LNCAP (cell line): ENCODE measurements around the gene TUBE1.
A peak's percentile ranks its signal among the peaks of the same experiment; 100 is the strongest.

Experiments
- TF ChIP-seq, protein P1 (sequence below): fragments of 450-650 bp; IDR thresholded peaks from 2 replicates; pipeline ENCODE4 v1.5.1; 2017; ENCODE audit warnings: mild to moderate bottlenecking

The TUBE1 gene

DNA sequence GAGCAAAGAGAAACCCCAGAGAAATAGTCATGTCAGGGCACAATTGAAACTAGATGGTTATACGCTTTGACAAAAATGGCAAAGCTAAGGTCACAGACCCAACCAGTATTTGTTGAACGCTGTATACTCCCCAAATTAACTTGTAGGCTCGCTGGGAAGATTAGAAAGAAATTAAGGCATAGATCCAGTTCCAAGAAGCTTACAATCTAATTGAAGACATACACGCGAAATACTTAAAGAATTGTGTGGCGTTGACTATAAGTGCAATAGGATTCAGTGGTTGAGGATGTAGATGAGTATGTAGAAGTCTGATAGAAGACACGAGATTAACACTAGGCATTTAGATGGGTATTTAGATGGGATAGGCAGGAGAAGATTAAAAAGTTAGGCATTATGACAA lies 634 bp upstream of the TUBE1 start:
- TF ChIP-seq, protein P1, sequence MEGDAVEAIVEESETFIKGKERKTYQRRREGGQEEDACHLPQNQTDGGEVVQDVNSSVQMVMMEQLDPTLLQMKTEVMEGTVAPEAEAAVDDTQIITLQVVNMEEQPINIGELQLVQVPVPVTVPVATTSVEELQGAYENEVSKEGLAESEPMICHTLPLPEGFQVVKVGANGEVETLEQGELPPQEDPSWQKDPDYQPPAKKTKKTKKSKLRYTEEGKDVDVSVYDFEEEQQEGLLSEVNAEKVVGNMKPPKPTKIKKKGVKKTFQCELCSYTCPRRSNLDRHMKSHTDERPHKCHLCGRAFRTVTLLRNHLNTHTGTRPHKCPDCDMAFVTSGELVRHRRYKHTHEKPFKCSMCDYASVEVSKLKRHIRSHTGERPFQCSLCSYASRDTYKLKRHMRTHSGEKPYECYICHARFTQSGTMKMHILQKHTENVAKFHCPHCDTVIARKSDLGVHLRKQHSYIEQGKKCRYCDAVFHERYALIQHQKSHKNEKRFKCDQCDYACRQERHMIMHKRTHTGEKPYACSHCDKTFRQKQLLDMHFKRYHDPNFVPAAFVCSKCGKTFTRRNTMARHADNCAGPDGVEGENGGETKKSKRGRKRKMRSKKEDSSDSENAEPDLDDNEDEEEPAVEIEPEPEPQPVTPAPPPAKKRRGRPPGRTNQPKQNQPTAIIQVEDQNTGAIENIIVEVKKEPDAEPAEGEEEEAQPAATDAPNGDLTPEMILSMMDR, result no peak

DNA sequence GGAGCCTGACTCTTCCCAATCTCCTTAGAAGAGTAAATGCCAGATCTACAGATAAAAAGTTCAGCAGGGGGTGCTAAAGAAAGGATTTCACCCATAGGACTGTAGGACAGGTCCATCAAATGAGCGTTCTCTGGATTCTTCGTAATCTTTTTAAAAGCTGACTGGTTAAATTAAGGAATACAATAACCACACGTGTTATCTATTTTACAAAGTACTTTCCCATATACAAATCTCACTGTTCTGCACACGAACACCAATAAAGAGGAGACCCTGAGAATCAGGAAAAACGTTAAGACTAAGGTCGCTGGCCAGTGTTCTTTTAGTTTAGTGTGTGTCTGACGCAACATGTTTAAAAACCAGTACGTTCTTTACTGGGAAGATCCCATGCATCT lies 542 bp downstream of the TUBE1 start:
- TF ChIP-seq, protein P1, result peak; percentile 21; the same call in 1 of the 2 replicates

DNA sequence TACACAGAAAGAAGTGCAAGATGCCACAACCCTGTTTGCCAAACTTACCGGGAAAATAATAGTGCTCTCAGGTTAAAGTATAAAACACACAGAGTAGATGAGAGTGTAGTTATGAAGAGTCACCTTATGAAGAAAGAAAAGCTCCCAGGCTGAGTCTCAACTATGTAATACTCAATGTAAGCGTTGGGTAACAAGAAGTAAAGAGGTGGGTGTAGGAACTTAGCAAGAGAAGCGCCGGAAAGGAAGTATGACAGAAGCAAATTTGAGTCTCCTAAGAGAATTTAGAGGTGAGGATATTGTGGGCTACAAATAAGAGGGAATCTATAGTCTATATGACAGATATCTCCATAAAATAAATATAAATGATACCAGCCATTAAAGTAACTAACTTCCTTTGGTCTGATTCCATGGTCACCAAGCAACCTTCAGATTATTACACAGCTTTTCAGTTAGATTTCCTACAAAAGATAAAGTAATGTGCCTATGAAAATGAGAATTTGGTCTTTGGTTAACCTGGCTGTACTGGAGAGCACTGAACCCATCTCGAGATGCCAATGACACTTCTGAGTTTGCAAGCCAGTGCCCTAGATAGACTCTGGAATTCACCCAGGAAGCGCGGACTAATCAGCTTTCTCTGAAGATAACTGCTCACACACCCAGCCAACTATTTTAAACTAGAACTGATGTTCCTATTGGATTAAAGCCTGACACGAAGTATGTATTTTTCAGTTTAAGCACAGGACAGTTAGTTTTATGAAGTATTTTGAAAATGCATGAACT lies 1.8 kb downstream of the TUBE1 start:
- TF ChIP-seq, protein P1, result no peak

DNA sequence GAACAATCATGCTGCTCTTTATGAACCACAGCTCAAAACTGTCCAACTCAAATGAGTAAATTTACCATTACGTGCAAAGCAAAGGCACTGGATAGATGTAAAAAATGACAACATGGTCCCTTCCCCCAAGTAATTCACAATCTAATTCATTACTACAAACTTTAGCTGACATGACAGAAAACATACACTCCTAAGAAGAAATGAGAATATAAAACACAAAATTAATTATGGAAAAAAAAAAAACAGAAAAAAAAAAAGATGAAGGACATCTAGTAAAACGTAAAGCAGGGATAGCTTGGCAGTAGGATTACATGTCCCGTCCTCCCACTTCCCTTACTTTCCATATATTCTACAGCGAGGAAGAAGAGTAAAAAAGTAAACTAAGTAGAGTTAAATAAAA lies 5.7 kb downstream of the TUBE1 start:
- TF ChIP-seq, protein P1, result no peak

DNA sequence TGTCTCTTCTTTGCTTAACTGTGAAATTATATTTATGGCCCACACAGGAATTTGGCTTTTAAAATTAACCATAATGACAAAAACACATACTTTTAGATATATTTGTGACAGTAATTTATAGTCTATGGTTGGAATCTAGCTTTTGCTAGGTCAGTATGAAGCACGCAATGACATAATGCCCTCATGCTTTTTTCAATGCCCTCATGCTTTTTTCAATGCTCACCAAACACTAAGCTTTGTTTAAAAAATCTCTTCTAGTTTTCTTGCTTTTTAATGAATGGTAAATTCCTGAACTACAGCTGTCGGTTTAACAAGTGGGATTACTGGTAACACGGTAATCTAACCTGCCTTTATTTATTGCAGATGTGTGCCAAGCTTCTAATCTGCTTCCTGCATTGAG lies 20.7 kb downstream of the TUBE1 start:
- TF ChIP-seq, protein P1, result no peak

DNA sequence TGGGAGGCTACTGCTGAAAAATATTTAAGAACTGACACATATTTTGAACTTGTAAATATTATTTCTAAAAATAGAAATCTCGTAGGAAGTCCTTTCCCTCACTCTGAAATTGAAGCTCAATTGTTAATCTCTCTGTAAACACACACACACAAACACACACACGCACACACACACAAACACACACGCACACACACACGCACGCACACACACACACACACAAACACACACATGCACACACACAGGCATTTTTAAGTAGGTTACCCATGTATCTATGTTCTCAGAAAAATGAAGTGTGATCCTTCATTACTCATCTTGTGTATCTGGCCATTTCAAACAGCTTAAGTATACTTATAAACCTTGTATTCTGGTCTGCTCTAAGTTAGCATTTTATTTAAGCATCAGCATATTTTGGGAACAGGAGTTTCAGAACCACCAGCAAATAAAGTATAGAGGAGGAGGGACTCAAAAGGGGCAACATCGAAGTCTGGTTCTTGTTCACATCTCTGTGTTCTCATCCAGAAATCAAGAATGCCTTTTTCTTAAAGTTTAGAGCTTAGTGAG lies 21.8 kb downstream of the TUBE1 start:
- TF ChIP-seq, protein P1, result no peak

DNA sequence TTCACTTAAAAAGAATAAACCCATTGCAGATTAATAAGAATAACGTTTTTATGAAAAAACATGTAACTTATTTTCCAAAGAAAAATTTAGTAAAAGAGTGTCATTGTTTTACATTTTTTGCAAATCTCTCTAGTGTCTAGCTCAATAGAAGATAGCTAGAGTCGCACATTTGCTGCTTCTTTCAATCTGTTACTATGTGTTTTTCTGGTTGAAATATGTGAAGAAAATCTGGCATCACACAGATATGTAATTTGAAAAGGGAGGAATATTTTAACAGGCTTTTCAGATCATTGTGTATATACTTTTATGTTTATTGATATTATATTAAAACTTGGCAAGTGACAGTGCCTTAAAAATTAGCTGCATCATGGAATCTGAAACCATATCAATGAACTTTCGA lies 24.3 kb downstream of the TUBE1 start:
- TF ChIP-seq, protein P1, result no peak
